NB4 (cell line): Measurements from ENCODE around the gene EDNRA.

Experiments used
- DNase-seq: peaks from one replicate; pipeline ENCODE4 v3.0.0; 2010; ENCODE audit warnings: low read depth
- H3K4me3 ChIP-seq: one replicate; pipeline ENCODE4 v1.5.1; 2011; ENCODE audit warnings: mild to moderate bottlenecking, low read depth, low read length, moderate library complexity
- CTCF ChIP-seq: IDR thresholded peaks from one replicate; pipeline ENCODE4 v1.5.1; 2012; ENCODE audit warnings: low read depth, low read length
- MAX ChIP-seq: IDR thresholded peaks from 2 replicates; pipeline ENCODE4 v1.6.1; 2011; ENCODE audit warnings: low read depth, low read length
- MYC ChIP-seq: IDR thresholded peaks from 2 replicates; pipeline ENCODE4 v1.6.1; 2011; ENCODE audit warnings: low read depth, low read length
- POLR2A ChIP-seq: IDR thresholded peaks from 2 replicates; pipeline ENCODE4 v1.6.1; 2011; ENCODE audit warnings: mild to moderate bottlenecking; ENCODE audit not compliant: insufficient read length; ENCODE audit errors: extremely low read depth

Gene EDNRA

DNA sequence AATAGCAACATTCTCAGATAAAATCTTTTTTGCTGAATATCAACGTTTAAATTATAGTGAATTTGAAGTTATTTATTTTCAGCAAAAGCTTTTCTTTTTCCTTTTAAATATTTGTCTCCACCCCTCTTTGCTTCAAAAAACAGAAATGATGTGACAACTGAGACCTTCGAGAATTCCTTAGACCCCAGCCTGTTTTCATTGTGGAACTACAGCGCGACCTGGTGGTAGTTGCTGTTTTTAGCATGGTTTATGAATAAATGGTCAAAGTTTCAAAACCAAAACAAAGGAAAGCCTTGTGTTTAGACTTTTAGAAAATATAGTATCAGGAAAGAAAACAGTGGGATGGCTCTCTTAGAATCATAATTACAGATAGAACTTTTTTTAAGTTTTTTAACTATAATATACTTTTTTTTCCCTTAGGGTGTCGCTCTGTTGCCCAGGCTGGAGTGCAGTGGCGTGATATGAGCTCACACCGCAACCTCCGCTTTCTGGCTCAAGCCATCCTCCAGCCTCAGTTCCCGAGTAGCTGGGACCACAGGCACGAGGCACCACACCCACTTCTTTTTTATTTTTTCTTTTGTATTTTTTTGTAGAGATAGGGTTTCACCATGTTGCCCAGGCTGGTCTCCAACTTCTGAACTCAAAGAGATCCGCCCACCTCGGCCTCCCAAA is 109.5 kb downstream of the EDNRA start:
- TF ChIP-seq POLR2A (no peak), CTCF (peak; percentile 60), MYC (no peak), MAX (no peak)
- peak; percentile 52 for DNase-seq
- H3K4me3 ChIP-seq, result no peak overlapping the region

- no peak for TF ChIP-seq POLR2A
- no peak for TF ChIP-seq MYC
- TF ChIP-seq MAX, result no peak
- TF ChIP-seq CTCF, result no peak
- H3K4me3 ChIP-seq, result no peak overlapping the region
- no peak for DNase-seq
Measured at GRCh38 chr4:147591106-147591505, 110.2 kb downstream of the EDNRA start.

GRCh38 chr4:147594107-147594506 is 113.2 kb downstream of the EDNRA start:
- no peak overlapping the region for H3K4me3 ChIP-seq
- DNase-seq, result no peak
- TF ChIP-seq CTCF, result no peak
- no peak for TF ChIP-seq MYC
- TF ChIP-seq POLR2A, result no peak
- no peak for TF ChIP-seq MAX
